Glutamatergic neuron (in vitro differentiated cells): ENCODE results near the gene VWA7. TPM values are rescaled to one million over a fixed set of nuclear protein-coding genes. Genes with fewer than 3 reads are reported as not detected.
"Not testable (repeated sequence)": the region's sequence is repeated elsewhere in the genome, so short reads cannot be mapped to it uniquely, and the experiment has no call there.

Experiments used
- DNase-seq: peaks from one replicate; pipeline ENCODE4 v3.0.0; 2022
- H3K27ac Mint-ChIP-seq: one replicate; pipeline ENCODE4 v1.8.0; 2020; ENCODE audit warnings: mild to moderate bottlenecking, mixed read lengths, inconsistent platforms; ENCODE audit not compliant: unreplicated experiment
- H3K27me3 Mint-ChIP-seq: one replicate; pipeline ENCODE4 v1.8.0; 2020; ENCODE audit warnings: mild to moderate bottlenecking, moderate library complexity, mixed read lengths, inconsistent platforms; ENCODE audit not compliant: unreplicated experiment
- H3K36me3 Mint-ChIP-seq: one replicate; pipeline ENCODE4 v1.8.0; 2020; ENCODE audit warnings: mild to moderate bottlenecking, mixed read lengths, inconsistent platforms; ENCODE audit not compliant: unreplicated experiment
- H3K4me1 Mint-ChIP-seq: one replicate; pipeline ENCODE4 v1.8.0; 2020; ENCODE audit warnings: mild to moderate bottlenecking, low read depth, mixed read lengths, inconsistent platforms; ENCODE audit not compliant: unreplicated experiment
- H3K4me3 Mint-ChIP-seq: one replicate; pipeline ENCODE4 v1.8.0; 2020; ENCODE audit warnings: mild to moderate bottlenecking, mixed read lengths, inconsistent platforms; ENCODE audit not compliant: unreplicated experiment
- H3K9me3 Mint-ChIP-seq: one replicate; pipeline ENCODE4 v1.8.0; 2020; ENCODE audit warnings: mild to moderate bottlenecking, moderate library complexity, mixed read lengths, inconsistent platforms; ENCODE audit not compliant: unreplicated experiment
- total RNA-seq: library from RNA; stranded (reverse); fragmentation: NEBNext Ultra II Directional; extraction: Animal tissue kit (Norgen Biotek cat#: 25700); gene quantifications from one replicate; pipeline ENCODE4 v1.2.1, GENCODE V29; 2021; ENCODE audit not compliant: unreplicated experiment
- TF ChIP-seq, protein P1 (sequence below): fragments of 200-600 bp; sonication (generic); IDR thresholded peaks from one replicate; pipeline ENCODE4 v1.5.0; 2021; ENCODE audit not compliant: partially characterized antibody, unreplicated experiment

The VWA7 gene
- total RNA-seq, 1 donor from 2014 or later: 3.2 TPM

- Mint-ChIP-seq H3K36me3 (peaks cover 4% of the 10 kb centered on the region), H3K9me3 (peaks cover 13% of the 10 kb centered on the region), H3K4me1 (peaks cover 3% of the 10 kb centered on the region), H3K27ac (peak overlapping the region; percentile 89), H3K27me3 (peaks cover 6% of the 10 kb centered on the region), H3K4me3 (peak overlapping the region; percentile 95)
- TF ChIP-seq, protein P1, sequence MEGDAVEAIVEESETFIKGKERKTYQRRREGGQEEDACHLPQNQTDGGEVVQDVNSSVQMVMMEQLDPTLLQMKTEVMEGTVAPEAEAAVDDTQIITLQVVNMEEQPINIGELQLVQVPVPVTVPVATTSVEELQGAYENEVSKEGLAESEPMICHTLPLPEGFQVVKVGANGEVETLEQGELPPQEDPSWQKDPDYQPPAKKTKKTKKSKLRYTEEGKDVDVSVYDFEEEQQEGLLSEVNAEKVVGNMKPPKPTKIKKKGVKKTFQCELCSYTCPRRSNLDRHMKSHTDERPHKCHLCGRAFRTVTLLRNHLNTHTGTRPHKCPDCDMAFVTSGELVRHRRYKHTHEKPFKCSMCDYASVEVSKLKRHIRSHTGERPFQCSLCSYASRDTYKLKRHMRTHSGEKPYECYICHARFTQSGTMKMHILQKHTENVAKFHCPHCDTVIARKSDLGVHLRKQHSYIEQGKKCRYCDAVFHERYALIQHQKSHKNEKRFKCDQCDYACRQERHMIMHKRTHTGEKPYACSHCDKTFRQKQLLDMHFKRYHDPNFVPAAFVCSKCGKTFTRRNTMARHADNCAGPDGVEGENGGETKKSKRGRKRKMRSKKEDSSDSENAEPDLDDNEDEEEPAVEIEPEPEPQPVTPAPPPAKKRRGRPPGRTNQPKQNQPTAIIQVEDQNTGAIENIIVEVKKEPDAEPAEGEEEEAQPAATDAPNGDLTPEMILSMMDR: no peak
- peak; percentile 68 for DNase-seq
These were observed 44.3 kb upstream of the VWA7 start for GRCh38 chr6:31821301-31822035.

DNA sequence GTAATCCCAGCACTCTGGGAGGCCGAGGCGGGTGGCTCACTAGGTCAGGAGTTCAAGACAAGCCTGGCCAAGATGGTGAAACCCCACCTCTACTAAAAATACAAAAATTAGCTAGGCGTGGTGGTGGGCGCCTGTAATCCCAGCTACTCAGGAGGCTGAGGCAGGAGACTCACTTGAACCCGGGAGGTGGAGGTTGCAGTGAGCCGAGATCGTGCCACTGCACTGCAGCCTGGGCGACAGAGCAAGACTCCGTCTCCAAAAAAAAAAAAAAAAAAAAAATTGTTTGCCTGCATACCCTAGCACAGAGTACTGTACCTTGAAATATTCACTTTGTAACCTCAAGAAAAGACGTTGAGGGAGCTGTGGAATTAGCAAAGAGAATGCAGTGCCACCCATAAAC, 43.3 kb upstream of the VWA7 start:
- not testable (repeated sequence) for DNase-seq, H3K4me1 Mint-ChIP-seq, H3K4me3 Mint-ChIP-seq, H3K36me3 Mint-ChIP-seq, H3K27me3 Mint-ChIP-seq, H3K27ac Mint-ChIP-seq
- H3K9me3 Mint-ChIP-seq: peaks cover 12% of the 10 kb centered on the region

GRCh38 chr6:31819871-31820299, 42.8 kb upstream of the VWA7 start:
- Mint-ChIP-seq H3K4me1 (peaks cover 3% of the 10 kb centered on the region), H3K4me3 (peak overlapping the region; percentile 67), H3K27ac (no peak overlapping the region), H3K27me3 (peaks cover 9% of the 10 kb centered on the region), H3K36me3 (peaks cover 4% of the 10 kb centered on the region), H3K9me3 (peaks cover 12% of the 10 kb centered on the region)
- no peak for DNase-seq
- TF ChIP-seq, protein P1: no peak

DNA sequence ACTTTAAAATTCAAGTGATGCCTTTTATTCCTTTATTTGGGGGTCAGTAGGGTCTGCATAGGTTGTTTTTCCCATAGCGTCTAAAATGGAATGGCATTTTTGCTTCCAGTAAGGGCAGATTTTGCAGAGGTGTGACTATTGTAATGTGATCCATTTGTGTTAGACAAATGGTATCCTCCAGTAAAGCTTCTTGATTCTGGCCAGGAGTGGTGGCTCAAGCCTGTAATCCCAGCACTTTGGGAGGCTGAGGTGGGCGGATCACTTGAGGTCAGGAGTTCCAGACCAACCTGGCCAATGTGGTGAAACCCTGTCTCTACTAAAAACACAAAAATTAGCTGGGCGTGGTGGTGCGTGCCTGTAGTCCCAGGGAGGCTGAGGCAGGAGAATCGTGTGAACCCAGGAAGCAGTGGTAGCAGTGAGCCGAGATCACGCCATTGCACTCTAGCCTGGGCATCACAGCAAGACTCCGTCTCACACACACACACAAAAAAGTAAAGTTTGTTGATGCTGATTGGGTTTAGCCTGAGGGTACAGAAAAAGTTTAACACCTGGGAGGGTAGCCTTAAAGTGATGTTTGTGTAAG, 40.9 kb upstream of the VWA7 start:
- Mint-ChIP-seq H3K4me3 (peak overlapping the region; percentile 77), H3K27ac (peak overlapping the region; percentile 4), H3K9me3 (peaks cover 12% of the 10 kb centered on the region)
- not testable (repeated sequence) for H3K27me3 Mint-ChIP-seq, H3K4me1 Mint-ChIP-seq, H3K36me3 Mint-ChIP-seq, DNase-seq

- peaks cover 12% of the 10 kb centered on the region for H3K9me3 Mint-ChIP-seq
- H3K36me3 Mint-ChIP-seq, DNase-seq, H3K4me1 Mint-ChIP-seq, H3K27me3 Mint-ChIP-seq: not testable (repeated sequence)
- peak overlapping the region; percentile 77 for H3K4me3 Mint-ChIP-seq
- H3K27ac Mint-ChIP-seq: peak overlapping the region; percentile 4
These were observed 40.2 kb upstream of the VWA7 start for GRCh38 chr6:31817133-31817928.

DNA sequence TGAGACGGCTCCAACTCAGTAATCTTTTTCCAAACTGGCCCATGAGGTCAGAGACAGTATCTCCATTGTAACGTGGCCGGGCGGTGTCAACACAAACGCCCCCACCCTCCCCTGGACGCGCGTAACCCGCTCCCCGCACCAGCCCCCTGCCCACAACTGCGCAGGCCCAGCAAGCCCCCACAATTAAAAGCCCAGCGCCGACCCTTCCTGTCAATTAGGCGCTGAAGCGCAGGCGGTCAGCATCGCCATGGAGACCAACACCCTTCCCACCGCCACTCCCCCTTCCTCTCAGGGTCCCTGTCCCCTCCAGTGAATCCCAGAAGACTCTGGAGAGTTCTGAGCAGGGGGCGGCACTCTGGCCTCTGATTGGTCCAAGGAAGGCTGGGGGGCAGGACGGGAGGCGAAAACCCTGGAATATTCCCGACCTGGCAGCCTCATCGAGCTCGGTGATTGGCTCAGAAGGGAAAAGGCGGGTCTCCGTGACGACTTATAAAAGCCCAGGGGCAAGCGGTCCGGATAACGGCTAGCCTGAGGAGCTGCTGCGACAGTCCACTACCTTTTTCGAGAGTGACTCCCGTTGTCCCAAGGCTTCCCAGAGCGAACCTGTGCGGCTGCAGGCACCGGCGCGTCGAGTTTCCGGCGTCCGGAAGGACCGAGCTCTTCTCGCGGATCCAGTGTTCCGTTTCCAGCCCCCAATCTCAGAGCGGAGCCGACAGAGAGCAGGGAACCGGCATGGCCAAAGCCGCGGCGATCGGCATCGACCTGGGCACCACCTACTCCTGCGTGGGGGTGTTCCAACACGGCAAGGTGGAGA, 38.1 kb upstream of the VWA7 start, which contains the start of the genes HSPA1A and HSPA1L:
TSS of gene HSPA1A (plus strand) at position 519 of the 814 bp plus-strand sequence. CDS start at position 733, 214 bp downstream.
TSS of gene HSPA1L (minus strand) at position 259 of the 814 bp plus-strand sequence. CDS start 3,311 bp downstream, outside the sequence.
- peaks cover 8% of the 10 kb centered on the region for H3K4me1 Mint-ChIP-seq
- peak within 1 kb of the TSS; percentile 90 for H3K4me3 Mint-ChIP-seq
- H3K27me3 Mint-ChIP-seq: peaks cover 4% of the 10 kb centered on the region
- H3K9me3 Mint-ChIP-seq: peaks cover 10% of the 10 kb centered on the region
- DNase-seq: peak; percentile 94
- peak within 1 kb of the TSS; percentile 91 for H3K27ac Mint-ChIP-seq
- H3K36me3 Mint-ChIP-seq: peaks cover 4% of the 10 kb centered on the region
- TF ChIP-seq, protein P1: no peak
